GM12891 (cell line): Measurements from ENCODE around the gene CERCAM.

Experiments
- DNase-seq: peaks from one replicate; pipeline ENCODE4 v3.0.0; 2011; ENCODE audit warnings: low spot score; ENCODE audit not compliant: insufficient read length
- FAIRE-seq: peaks from 2 replicates; lab custom pipeline; 2011; peaks lifted over from hg19 to GRCh38; lab: Jason Lieb, UNC
- PAX5 ChIP-seq: IDR thresholded peaks from 2 replicates; pipeline ENCODE4 v1.6.1; 2011; ENCODE audit warnings: low read length, moderate library complexity, mild to moderate bottlenecking; ENCODE audit not compliant: insufficient read depth, severe bottlenecking
- POLR2A ChIP-seq: IDR thresholded peaks from 2 replicates; pipeline ENCODE4 v1.6.1; 2011; ENCODE audit warnings: low read depth, low read length, control low read depth
- POLR2AphosphoS5 ChIP-seq: IDR thresholded peaks from 2 replicates; pipeline ENCODE4 v1.6.1; 2011; ENCODE audit warnings: low read depth, low read length, control low read depth
- POU2F2 ChIP-seq: IDR thresholded peaks from 2 replicates; pipeline ENCODE4 v1.6.1; 2011; ENCODE audit warnings: low read depth, mild to moderate bottlenecking, control low read depth, low read length, moderate library complexity
- SPI1 ChIP-seq: IDR thresholded peaks from 2 replicates; pipeline ENCODE4 v1.6.1; 2011; ENCODE audit warnings: low read depth, low read length, control low read depth
- TAF1 ChIP-seq: IDR thresholded peaks from 2 replicates; pipeline ENCODE4 v1.6.1; 2011; ENCODE audit warnings: low read depth, low read length, control low read depth

Gene CERCAM

GRCh38 chr9:128454991-128455390 is 34.3 kb downstream of the CERCAM start:
- DNase-seq = no peak

DNA sequence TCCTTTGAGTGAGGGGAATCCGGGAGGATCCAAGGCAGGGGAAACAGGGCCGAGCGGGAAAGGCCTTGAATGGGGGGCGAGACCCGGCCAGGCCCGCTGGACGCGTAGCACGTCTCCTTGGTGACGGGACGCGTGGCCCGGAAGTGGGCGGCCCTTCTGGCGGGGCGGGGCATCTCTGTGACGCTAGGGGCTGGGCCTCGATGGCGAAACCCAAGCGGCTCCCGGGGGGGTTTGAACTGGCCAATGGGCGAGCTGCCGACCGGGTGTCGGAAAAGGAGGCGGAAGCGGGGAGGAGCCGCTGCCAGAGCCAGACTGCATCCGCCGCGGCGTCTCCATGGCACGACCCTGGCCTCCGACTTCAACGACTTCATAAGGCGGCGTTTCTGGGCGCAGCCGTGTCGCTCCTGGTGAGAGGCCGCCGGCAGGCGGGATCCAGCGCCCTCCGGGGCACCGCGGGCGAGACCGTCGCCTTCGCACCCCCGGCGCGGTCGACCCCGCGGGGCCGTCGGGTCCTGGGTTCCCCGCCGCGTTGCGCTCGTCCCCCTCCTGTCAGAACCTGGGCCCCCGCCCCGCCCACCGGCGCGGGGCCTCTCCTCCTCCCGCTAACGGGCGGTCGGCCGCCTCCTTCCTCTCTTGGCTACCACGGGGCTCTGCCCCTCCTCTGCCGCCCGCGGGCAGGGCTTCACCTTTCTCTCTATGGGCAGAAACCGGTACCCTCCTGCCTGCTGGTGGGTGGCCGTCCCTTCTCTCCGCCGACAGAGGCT is 35.4 kb downstream of the CERCAM start, which contains the start of gene ODF2:
TSS of gene ODF2 (plus strand) at position 158 of the 764 bp plus-strand sequence. CDS start at position 244, 86 bp downstream.
- FAIRE-seq = peak; percentile 96

More at GRCh38 chr9:128454991-128455390, 34.3 kb downstream of the CERCAM start:
- TF ChIP-seq TAF1 (no peak), POU2F2 (no peak), PAX5 (no peak), SPI1 (no peak), POLR2A (no peak)
- FAIRE-seq = no peak

GRCh38 chr9:128456613-128457061 is 36.0 kb downstream of the CERCAM start:
- TF ChIP-seq TAF1 (no peak), POLR2AphosphoS5 (no peak)
- peak; percentile 83 for FAIRE-seq
- peak; percentile 89 for DNase-seq

More for the DNA sequence above, 35.4 kb downstream of the CERCAM start, which contains the start of gene ODF2:
- peak; percentile 100 for DNase-seq
- peak; percentile 52; the same call in 1 of the 2 replicates for TF ChIP-seq TAF1
- TF ChIP-seq POLR2A = peak; percentile 68; the same call in 1 of the 2 replicates
- peak; percentile 73; the same call in 1 of the 2 replicates for TF ChIP-seq POLR2AphosphoS5
- no peak for TF ChIP-seq POU2F2
- TF ChIP-seq SPI1 = no peak
- no peak for TF ChIP-seq PAX5

- no peak for TF ChIP-seq POU2F2
- no peak for TF ChIP-seq POLR2AphosphoS5
- no peak for TF ChIP-seq TAF1
- TF ChIP-seq SPI1 = no peak
- no peak for TF ChIP-seq PAX5
- TF ChIP-seq POLR2A = no peak
- DNase-seq = no peak
- no peak for FAIRE-seq
Measured at GRCh38 chr9:128457207-128457606, 36.5 kb downstream of the CERCAM start.

DNA sequence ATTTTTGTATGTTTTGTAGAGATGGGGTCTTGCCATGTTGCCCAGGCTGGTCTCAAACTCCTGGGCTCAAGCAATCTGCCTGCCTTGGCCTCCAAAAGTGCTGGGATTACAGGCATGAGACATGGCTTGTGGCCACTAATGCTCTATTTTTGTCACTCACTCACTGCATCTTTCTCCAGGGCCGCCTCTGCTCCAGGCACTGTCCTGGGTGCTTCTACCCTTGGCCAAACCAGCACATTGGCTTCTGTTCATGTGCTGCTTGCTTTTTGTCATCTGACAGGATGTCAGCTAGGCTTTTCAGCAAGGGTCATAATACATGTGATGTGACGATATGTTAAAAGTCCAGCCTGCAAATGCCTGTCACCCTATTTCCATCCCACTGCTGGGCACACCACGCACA is 38.4 kb downstream of the CERCAM start:
- DNase-seq = no peak
- no peak for FAIRE-seq
- TF ChIP-seq POLR2A (no peak), PAX5 (no peak), SPI1 (no peak), POLR2AphosphoS5 (no peak), POU2F2 (no peak), TAF1 (no peak)

GRCh38 chr9:128469070-128469469 is 48.4 kb downstream of the CERCAM start:
- DNase-seq (no peak), FAIRE-seq (peak; percentile 5)
- TF ChIP-seq POU2F2 (no peak), PAX5 (no peak), POLR2A (no peak), POLR2AphosphoS5 (no peak), TAF1 (no peak)

DNA sequence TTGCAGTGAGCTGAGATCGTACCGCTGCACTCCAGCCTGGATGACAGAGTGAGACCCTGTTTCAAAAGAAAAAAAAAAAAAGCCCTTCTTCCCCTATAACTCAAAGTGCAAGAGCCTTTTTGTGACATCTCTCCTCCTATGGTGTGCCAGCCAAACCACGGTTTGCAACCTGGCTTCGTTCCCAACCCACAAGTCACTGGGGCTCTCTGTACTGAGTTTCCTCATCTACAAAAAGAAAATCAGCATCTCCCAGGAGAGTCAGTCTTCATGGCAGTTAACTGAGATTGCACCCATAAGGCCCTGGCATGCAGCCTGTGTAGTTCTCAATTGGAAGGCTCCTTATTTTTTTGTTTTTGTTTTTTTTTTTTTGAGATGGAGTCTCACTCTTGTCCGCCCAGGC is 49.9 kb downstream of the CERCAM start:
- no peak for FAIRE-seq
- DNase-seq = no peak

DNA sequence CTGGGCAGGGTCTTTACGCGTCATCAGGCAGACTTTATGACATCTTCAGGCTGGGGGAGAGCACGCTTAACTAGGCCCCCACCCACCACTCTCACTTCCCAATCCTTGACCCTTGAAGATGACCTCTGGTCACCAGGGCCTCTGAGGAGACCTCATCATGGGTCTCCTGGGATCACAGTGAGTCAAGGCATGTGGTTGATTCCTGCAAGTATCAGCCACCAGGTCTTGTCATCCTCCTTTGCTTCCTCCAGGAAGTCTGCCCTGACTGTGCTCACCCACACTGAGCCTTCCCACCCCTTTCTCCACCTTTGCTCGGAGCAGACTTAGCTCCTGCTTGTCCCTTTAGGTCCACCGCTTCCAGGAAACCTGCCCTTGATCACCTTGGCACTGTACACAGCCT is 52.4 kb downstream of the CERCAM start:
- no peak for FAIRE-seq

More for the DNA sequence above, 49.9 kb downstream of the CERCAM start:
- TF ChIP-seq POLR2A (no peak), PAX5 (no peak), POU2F2 (no peak), POLR2AphosphoS5 (no peak), TAF1 (no peak), SPI1 (no peak)

DNA sequence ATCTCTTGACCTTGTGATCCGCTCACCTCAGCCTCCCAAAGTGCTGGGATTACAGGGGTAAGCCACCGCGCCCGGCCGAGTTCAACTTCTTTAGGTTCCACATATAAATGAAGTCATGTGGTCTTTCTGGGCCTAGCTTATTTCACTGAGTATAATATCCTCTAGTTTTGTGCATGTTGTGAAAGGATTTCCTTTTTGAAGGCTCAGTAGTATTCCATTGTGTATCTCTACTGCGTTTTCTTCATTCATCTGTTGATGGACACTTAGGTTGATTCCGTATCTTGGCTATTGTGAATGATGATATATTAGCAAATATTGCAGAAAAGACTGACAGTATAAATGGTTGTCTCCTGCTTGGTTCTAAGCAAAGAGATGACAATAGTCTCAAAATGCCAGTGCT is 55.2 kb downstream of the CERCAM start:
- FAIRE-seq = no peak
- DNase-seq = no peak
- TF ChIP-seq POU2F2 = no peak
- TF ChIP-seq TAF1 = no peak
- TF ChIP-seq SPI1 = no peak
- no peak for TF ChIP-seq POLR2AphosphoS5
- no peak for TF ChIP-seq PAX5
- TF ChIP-seq POLR2A = no peak

More for the DNA sequence above, 52.4 kb downstream of the CERCAM start:
- DNase-seq = no peak
- TF ChIP-seq TAF1 (no peak), SPI1 (no peak), POU2F2 (no peak), POLR2AphosphoS5 (no peak), POLR2A (no peak), PAX5 (no peak)

DNA sequence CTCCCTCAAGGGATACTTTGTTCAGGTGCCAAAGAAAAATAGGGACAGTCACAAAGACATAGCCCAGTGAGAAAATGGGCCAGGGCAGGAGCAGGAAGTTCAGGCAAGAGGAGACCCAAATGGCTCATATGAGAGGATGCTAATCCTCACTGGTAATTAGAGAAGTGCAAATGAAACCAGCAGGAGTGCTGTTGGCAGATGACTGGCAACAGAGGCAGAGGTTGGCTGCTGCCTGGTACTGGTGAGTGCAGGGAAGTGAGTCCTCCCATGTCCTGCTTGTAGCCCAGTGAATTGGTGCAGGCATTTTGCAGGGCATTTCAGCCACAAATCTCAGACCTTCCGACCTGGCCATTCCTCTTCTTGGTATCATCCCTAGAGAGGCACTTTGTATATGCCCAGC is 58.6 kb downstream of the CERCAM start:
- TF ChIP-seq SPI1 (no peak), TAF1 (no peak), PAX5 (no peak), POLR2A (no peak), POU2F2 (no peak), POLR2AphosphoS5 (no peak)
- FAIRE-seq (no peak), DNase-seq (no peak)
